GM12878 (cell line): ENCODE results near the gene SGSM2. TPM values are rescaled to one million over a fixed set of nuclear protein-coding genes. Genes with fewer than 3 reads are reported as not detected.

ENCODE experiments used
- ATAC-seq: fragments of 200-7000 bp; cut with Tn5 transposase; 3 replicates; pipeline ENCODE4 v1.9.1; 2020; ENCODE audit warnings: mild to moderate bottlenecking, moderate library complexity
- BruUV-seq: library from RNA; stranded (reverse); fragments of 400-500 nt; replicated peaks from 2 replicates; lab custom pipeline; 2021; lab: Mats Ljungman, UMichigan
- CTCF ChIA-PET: fragments of 300-600 bp; sonication (Branson Sonifier 250); formaldehyde crosslinking; extraction: SDS; loops from one replicate; lab custom pipeline; 2021; ENCODE audit warnings: inconsistent platforms; lab: Yijun Ruan, JAX
- POLR2A ChIA-PET: fragments of 350-600 bp; formaldehyde crosslinking; extraction: SDS; loops from one replicate; lab custom pipeline; 2021; ENCODE audit warnings: inconsistent platforms; lab: Charles Lee
- RAD21 ChIA-PET: fragments of 300-600 bp; sonication (Branson Sonifier 250); formaldehyde crosslinking; loops from one replicate; lab custom pipeline; 2023; ENCODE audit warnings: antibody characterized with exemption; ENCODE audit not compliant: unreplicated experiment; lab: Charles Lee
- SMC1A ChIA-PET: fragments of 300-600 bp; sonication (Branson Sonifier 250); formaldehyde crosslinking; loops from one replicate; lab custom pipeline; 2023; ENCODE audit not compliant: unreplicated experiment, uncharacterized antibody; lab: Charles Lee
- DNase-seq: peaks from one replicate; pipeline ENCODE4 v3.0.0-alpha.2; 2011; ENCODE audit warnings: low read depth, low spot score
- FAIRE-seq: peaks from 3 replicates; lab custom pipeline; 2011; peaks lifted over from hg19 to GRCh38; lab: Jason Lieb, UNC
- H2AFZ ChIP-seq: 2 replicates; pipeline ENCODE4 v1.6.0; 2011; ENCODE audit warnings: low read depth, low read length, control low read depth; ENCODE audit not compliant: control insufficient read depth
- H3K27ac ChIP-seq: 2 replicates; pipeline ENCODE4 v1.5.1; 2011; ENCODE audit warnings: control low read depth; ENCODE audit not compliant: control insufficient read depth, insufficient read depth
- H3K27me3 ChIP-seq, 2 experiments: replicated peaks in 1 of 2; 2 replicates each; pipeline versions ENCODE4 v1.6.0 to v1.6.1; 2011; ENCODE audit warnings: low read length in 1 of 2; ENCODE audit not compliant: control insufficient read depth in 2 of 2, insufficient read depth in 2 of 2
- H3K36me3 ChIP-seq, 2 experiments: 2 replicates each; pipeline ENCODE4 v1.5.1; 2011; ENCODE audit warnings: low read length in 1 of 2; ENCODE audit not compliant: control insufficient read depth in 2 of 2, insufficient read depth in 2 of 2
- H3K4me1 ChIP-seq: 2 replicates; pipeline ENCODE4 v1.6.1; 2011; ENCODE audit warnings: mild to moderate bottlenecking, low read length, moderate library complexity, mixed read lengths; ENCODE audit not compliant: control insufficient read depth, insufficient read depth
- H3K4me2 ChIP-seq: 2 replicates; pipeline ENCODE4 v1.6.0; 2011; ENCODE audit warnings: control low read depth; ENCODE audit not compliant: control insufficient read depth, insufficient read depth
- H3K4me3 ChIP-seq: fragments of 200-600 bp; sonication (generic); 2 replicates; pipeline ENCODE4 v1.5.1; 2016
- H3K79me2 ChIP-seq: 2 replicates; pipeline ENCODE4 v1.6.0; 2011; ENCODE audit warnings: low read length; ENCODE audit not compliant: control insufficient read depth, insufficient read depth
- H3K9ac ChIP-seq: 2 replicates; pipeline ENCODE4 v1.8.0; 2011; ENCODE audit warnings: low read length, control low read depth, mixed read lengths; ENCODE audit not compliant: control insufficient read depth, insufficient read depth
- H3K9me3 ChIP-seq: replicated peaks from 3 replicates; pipeline ENCODE4 v1.5.1; 2011; ENCODE audit warnings: mild to moderate bottlenecking, low read length; ENCODE audit not compliant: control insufficient read depth, insufficient read depth
- H4K20me1 ChIP-seq: 2 replicates; pipeline ENCODE4 v1.6.0; 2011; ENCODE audit not compliant: control insufficient read depth, insufficient read depth
- BHLHE40 ChIP-seq, 2 experiments: fragments of 450-650 bp in 1 of 2; IDR thresholded peaks; 2 replicates each; pipeline ENCODE4 v1.6.1; 2011 to 2017; ENCODE audit warnings: low read depth in 2 of 2, borderline replicate concordance in 1 of 2, improper control_type of control experiment in 1 of 2, low read length in 1 of 2, mild to moderate bottlenecking in 1 of 2
- CBX5 ChIP-seq: sonication (generic); IDR thresholded peaks from 2 replicates; pipeline ENCODE4 v1.6.1; 2016; ENCODE audit warnings: low read depth, moderate library complexity, mild to moderate bottlenecking, inconsistent platforms
- CHD4 ChIP-seq: fragments of 200-600 bp; sonication (generic); IDR thresholded peaks from 2 replicates; pipeline ENCODE4 v1.6.1; 2016; ENCODE audit warnings: mild to moderate bottlenecking
- IRF4 ChIP-seq: IDR thresholded peaks from 2 replicates; pipeline ENCODE4 v1.6.1; 2011; ENCODE audit warnings: low read depth, low read length
- RUNX3 ChIP-seq: IDR thresholded peaks from 2 replicates; pipeline ENCODE4 v1.6.1; 2012; ENCODE audit warnings: low read length, inconsistent platforms
- SMAD5 ChIP-seq: IDR thresholded peaks from 2 replicates; pipeline ENCODE4 v1.6.1; 2016; ENCODE audit warnings: antibody characterized with exemption, low read depth
- TCF12 ChIP-seq: IDR thresholded peaks from 2 replicates; pipeline ENCODE4 v1.6.1; 2011; ENCODE audit warnings: low read depth, mild to moderate bottlenecking, low read length
- ZZZ3 ChIP-seq: IDR thresholded peaks from 2 replicates; pipeline ENCODE4 v1.6.1; 2011; ENCODE audit warnings: low read depth; ENCODE audit not compliant: control insufficient read depth, insufficient read length
- WGBS: methylation state at CpG from one replicate; pipeline ENCODE4 v1.1.6; 2016; ENCODE audit warnings: low lambda C conversion rate; ENCODE audit not compliant: insufficient replicate concordance, insufficient coverage; ENCODE audit errors: missing lambda C conversion rate; 5-methylcytosine and 5-hydroxymethylcytosine counted together
- in situ Hi-C: fragments of 300-500 bp; cut with MboI; formaldehyde crosslinking; loops from 9 replicates; pipeline ENCODE4 v1.14.3; 2018; ENCODE audit warnings: mixed read lengths
- intact Hi-C: fragments of 100-400 bp; cut with micrococcal nuclease; formaldehyde crosslinking; loops from one replicate; pipeline ENCODE4 v1.14.2; 2022; ENCODE audit not compliant: unreplicated experiment
- polyA plus RNA-seq, 11 experiments: library from polyadenylated mRNA; depleted of rRNA in 4 of 11; unstranded in 6 of 11; stranded (reverse) in 5 of 11; fragments of >200 nt; fragmentation: Nextera tagmentation in 4 of 11; fragmentation: Illumina TruSeq in 1 of 11; extraction: Ambion mirVana in 4 of 11; extraction: Trizol in 1 of 11; gene quantifications; 1 replicate in 1 of 11; 2 replicates in 10 of 11; pipeline versions ENCODE4 v1.2.1 to v1.2.3, GENCODE V29; 2011 to 2016; ENCODE audit warnings: inconsistent platforms in 2 of 11, missing spikeins in 2 of 11, low read depth in 1 of 11
- total RNA-seq, 4 experiments: library from RNA; depleted of rRNA in 3 of 4; stranded (reverse); fragments of >200 nt in 3 of 4; fragmentation: Illumina TruSeq in 1 of 4; extraction: Trizol in 1 of 4; gene quantifications; 2 replicates each; pipeline versions ENCODE4 v1.2.1 to v1.2.3, GENCODE V29; 2013 to 2021
- TF ChIP-seq, protein P1 (sequence below): fragments of 450-650 bp; formaldehyde crosslinking; IDR thresholded peaks from 2 replicates; pipeline ENCODE4 v1.5.0; 2022; ENCODE audit warnings: mild to moderate bottlenecking, missing genetic modification characterization
- TF ChIP-seq, protein P2 (sequence below): fragments of 450-650 bp; IDR thresholded peaks from 2 replicates; pipeline ENCODE4 v1.6.1; 2016; ENCODE audit warnings: mild to moderate bottlenecking

The SGSM2 gene
- total and polyA plus RNA-seq, 10 of the 15 experiments (the other 5 are each of a cell fraction or from before 2014, with no cell fraction given), result 0.50 to 50.9 (median 18.5) TPM

DNA sequence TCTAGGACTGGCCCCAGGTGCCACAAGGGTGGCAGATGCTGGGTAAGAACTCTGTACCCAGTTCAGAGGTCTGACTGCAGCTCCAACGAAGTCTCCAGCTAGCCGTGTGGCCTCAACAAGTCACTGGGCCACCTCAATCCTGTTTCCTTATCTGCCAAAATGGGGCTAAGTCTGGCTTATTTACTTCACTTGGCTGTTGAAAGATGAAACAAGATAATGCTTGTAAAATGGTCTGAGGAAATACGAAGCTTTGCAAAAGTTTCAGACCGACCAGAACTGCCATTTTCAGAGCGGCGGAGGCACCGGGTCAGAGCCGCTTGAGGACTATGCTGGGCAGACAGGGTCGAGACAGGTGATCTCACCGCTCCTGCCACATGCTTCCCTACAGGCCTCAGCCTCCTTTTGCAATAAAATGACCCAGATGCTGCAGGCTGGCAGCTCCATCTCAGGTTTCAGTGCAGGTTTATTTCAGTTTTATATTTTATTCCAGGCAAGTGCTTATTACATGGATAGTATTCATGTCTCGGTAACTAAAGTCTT is 46.4 kb downstream of the SGSM2 start:
- 90% methylated on average over 11 of the region's 11 CpGs for WGBS
- intact Hi-C loops, result loop anchor here (2.0 kb wide), 1 partner anchor 291 kb away; no protein-coding TSS in a partner anchor
- H2AFZ ChIP-seq, result no peak overlapping the region
- TF ChIP-seq BHLHE40 (IDR thresholded peaks at IDR 0.05; ENCODE audit: borderline replicate concordance in 1 of 2, low read depth in 2 of 2, low read length in 1 of 2), result no peak
- no peak for TF ChIP-seq CBX5
- TF ChIP-seq SMAD5, result no peak
- no peak for TF ChIP-seq RUNX3
- TF ChIP-seq IRF4, result no peak
- TF ChIP-seq, protein P1, sequence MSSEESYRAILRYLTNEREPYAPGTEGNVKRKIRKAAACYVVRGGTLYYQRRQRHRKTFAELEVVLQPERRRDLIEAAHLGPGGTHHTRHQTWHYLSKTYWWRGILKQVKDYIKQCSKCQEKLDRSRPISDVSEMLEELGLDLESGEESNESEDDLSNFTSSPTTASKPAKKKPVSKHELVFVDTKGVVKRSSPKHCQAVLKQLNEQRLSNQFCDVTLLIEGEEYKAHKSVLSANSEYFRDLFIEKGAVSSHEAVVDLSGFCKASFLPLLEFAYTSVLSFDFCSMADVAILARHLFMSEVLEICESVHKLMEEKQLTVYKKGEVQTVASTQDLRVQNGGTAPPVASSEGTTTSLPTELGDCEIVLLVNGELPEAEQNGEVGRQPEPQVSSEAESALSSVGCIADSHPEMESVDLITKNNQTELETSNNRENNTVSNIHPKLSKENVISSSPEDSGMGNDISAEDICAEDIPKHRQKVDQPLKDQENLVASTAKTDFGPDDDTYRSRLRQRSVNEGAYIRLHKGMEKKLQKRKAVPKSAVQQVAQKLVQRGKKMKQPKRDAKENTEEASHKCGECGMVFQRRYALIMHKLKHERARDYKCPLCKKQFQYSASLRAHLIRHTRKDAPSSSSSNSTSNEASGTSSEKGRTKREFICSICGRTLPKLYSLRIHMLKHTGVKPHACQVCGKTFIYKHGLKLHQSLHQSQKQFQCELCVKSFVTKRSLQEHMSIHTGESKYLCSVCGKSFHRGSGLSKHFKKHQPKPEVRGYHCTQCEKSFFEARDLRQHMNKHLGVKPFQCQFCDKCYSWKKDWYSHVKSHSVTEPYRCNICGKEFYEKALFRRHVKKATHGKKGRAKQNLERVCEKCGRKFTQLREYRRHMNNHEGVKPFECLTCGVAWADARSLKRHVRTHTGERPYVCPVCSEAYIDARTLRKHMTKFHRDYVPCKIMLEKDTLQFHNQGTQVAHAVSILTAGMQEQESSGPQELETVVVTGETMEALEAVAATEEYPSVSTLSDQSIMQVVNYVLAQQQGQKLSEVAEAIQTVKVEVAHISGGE (CRISPR knock-in tag), result no peak
- no peak for TF ChIP-seq CHD4
- TF ChIP-seq, protein P2, sequence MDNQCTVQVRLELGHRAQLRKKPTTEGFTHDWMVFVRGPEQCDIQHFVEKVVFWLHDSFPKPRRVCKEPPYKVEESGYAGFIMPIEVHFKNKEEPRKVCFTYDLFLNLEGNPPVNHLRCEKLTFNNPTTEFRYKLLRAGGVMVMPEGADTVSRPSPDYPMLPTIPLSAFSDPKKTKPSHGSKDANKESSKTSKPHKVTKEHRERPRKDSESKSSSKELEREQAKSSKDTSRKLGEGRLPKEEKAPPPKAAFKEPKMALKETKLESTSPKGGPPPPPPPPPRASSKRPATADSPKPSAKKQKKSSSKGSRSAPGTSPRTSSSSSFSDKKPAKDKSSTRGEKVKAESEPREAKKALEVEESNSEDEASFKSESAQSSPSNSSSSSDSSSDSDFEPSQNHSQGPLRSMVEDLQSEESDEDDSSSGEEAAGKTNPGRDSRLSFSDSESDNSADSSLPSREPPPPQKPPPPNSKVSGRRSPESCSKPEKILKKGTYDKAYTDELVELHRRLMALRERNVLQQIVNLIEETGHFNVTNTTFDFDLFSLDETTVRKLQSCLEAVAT, result no peak
- no peak for TF ChIP-seq ZZZ3
- no peak for TF ChIP-seq TCF12
- no peaks in the 10 kb centered on the region for H3K27me3 ChIP-seq
- ChIA-PET SMC1A (interaction anchor here (1.1 to 10.7 kb wide), 11 partner anchors 8 to 629 kb away, joined by 3 to 364 read pairs (median 9); no protein-coding TSS in a partner anchor), RAD21 (interaction anchor here (0.8 to 7.5 kb wide), 6 partner anchors 8 to 333 kb away, joined by 3 to 376 read pairs (median 31); partner anchors contain the start of gene MNT), POLR2A (interaction anchor here (0.8 to 1.9 kb wide), 4 partner anchors 9 to 81 kb away, joined by 3 to 15 read pairs (median 6); no protein-coding TSS in a partner anchor), CTCF (interaction anchor here (0.8 to 12.3 kb wide), 20 partner anchors 9 to 405 kb away, joined by 3 to 597 read pairs (median 6); partner anchors contain the start of genes HIC1, METTL16 and MNT)
- DNase-seq, result no peak
- H3K27ac ChIP-seq, result no peak overlapping the region
- H3K79me2 ChIP-seq, result no peaks in the 10 kb centered on the region
- H3K4me3 ChIP-seq, result no peak overlapping the region
- no peak for ATAC-seq
- no peaks in the 10 kb centered on the region for H3K4me1 ChIP-seq
- peaks cover 0 to 7% of the 10 kb centered on the region in 2 experiments; a peak in 3 of 4 replicates for H3K36me3 ChIP-seq
- FAIRE-seq, result no peak
- no peaks in the 10 kb centered on the region for H4K20me1 ChIP-seq
- H3K9me3 ChIP-seq, result no peaks in the 10 kb centered on the region
- H3K9ac ChIP-seq, result no peak overlapping the region
- in situ Hi-C loops, result no loop called here
- H3K4me2 ChIP-seq, result no peak overlapping the region
- BruUV-seq, result no TSS peak
